ENCODE data around the gene NUP210.

Gene NUP210

GRCh38 chr3:13272831-13273603 lies 147.1 kb downstream of the NUP210 start:
- peaks cover 18% of the 10 kb centered on the region for H3K4me1 ChIP-seq (ENCODE audit: control insufficient read depth, insufficient read depth, low read length, poor library complexity, severe bottlenecking)
- no peak overlapping the region for H3K27ac ChIP-seq (ENCODE audit: low read depth, low read length, severe bottlenecking)
- H3K36me3 ChIP-seq (ENCODE audit: control insufficient read depth, insufficient read depth, low read length): no peaks in the 10 kb centered on the region
- H3K9me3 ChIP-seq (ENCODE audit: control insufficient read depth, low read length): no peaks in the 10 kb centered on the region
- 80 to 81% methylated on average over 4 to 5 of the region's 10 CpGs for WGBS, 2 experiments (ENCODE audit: insufficient coverage in 2 of 2)
- no peak overlapping the region for H3K4me3 ChIP-seq (ENCODE audit: extremely low read depth, insufficient read depth, low read length, poor library complexity, severe bottlenecking)

GRCh38 chr3:13269711-13270378 lies 150.3 kb downstream of the NUP210 start:
- WGBS, 2 experiments (ENCODE audit: insufficient coverage in 2 of 2): 100% methylated on average over 1 of the region's 5 CpGs
- peaks cover 4% of the 10 kb centered on the region for H3K9me3 ChIP-seq (ENCODE audit: control insufficient read depth, low read length)
- peaks cover 4% of the 10 kb centered on the region for H3K4me1 ChIP-seq (ENCODE audit: control insufficient read depth, insufficient read depth, low read length, poor library complexity, severe bottlenecking)
- H3K4me3 ChIP-seq (ENCODE audit: extremely low read depth, insufficient read depth, low read length, poor library complexity, severe bottlenecking): no peak overlapping the region
- H3K27ac ChIP-seq (ENCODE audit: low read depth, low read length, severe bottlenecking): no peak overlapping the region
- no peaks in the 10 kb centered on the region for H3K36me3 ChIP-seq (ENCODE audit: control insufficient read depth, insufficient read depth, low read length)

GRCh38 chr3:13268961-13269441 lies 151.1 kb downstream of the NUP210 start:
- no peak overlapping the region for H3K4me3 ChIP-seq (ENCODE audit: extremely low read depth, insufficient read depth, low read length, poor library complexity, severe bottlenecking)
- 67 to 68% methylated on average over 9 to 11 of the region's 11 CpGs for WGBS, 2 experiments (ENCODE audit: insufficient coverage in 2 of 2)
- peaks cover 4% of the 10 kb centered on the region for H3K9me3 ChIP-seq (ENCODE audit: control insufficient read depth, low read length)
- peaks cover 6% of the 10 kb centered on the region for H3K4me1 ChIP-seq (ENCODE audit: control insufficient read depth, insufficient read depth, low read length, poor library complexity, severe bottlenecking)
- no peaks in the 10 kb centered on the region for H3K36me3 ChIP-seq (ENCODE audit: control insufficient read depth, insufficient read depth, low read length)
- H3K27ac ChIP-seq (ENCODE audit: low read depth, low read length, severe bottlenecking): no peak overlapping the region

- H3K36me3 ChIP-seq (ENCODE audit: control insufficient read depth, insufficient read depth, low read length): no peaks in the 10 kb centered on the region
- no peak overlapping the region for H3K27ac ChIP-seq (ENCODE audit: low read depth, low read length, severe bottlenecking)
- H3K9me3 ChIP-seq (ENCODE audit: control insufficient read depth, low read length): peaks cover 4% of the 10 kb centered on the region
- peaks cover 12% of the 10 kb centered on the region for H3K4me1 ChIP-seq (ENCODE audit: control insufficient read depth, insufficient read depth, low read length, poor library complexity, severe bottlenecking)
- no peak overlapping the region for H3K4me3 ChIP-seq (ENCODE audit: extremely low read depth, insufficient read depth, low read length, poor library complexity, severe bottlenecking)
- 90 to 100% methylated on average over 2 of the region's 2 CpGs for whole genome bisulfite sequencing, 2 experiments (ENCODE audit: insufficient coverage in 2 of 2)
Measured at GRCh38 chr3:13268120-13268519, 152.0 kb downstream of the NUP210 start.

- H3K4me1 ChIP-seq (ENCODE audit: control insufficient read depth, insufficient read depth, low read length, poor library complexity, severe bottlenecking): peaks cover 17% of the 10 kb centered on the region
- no peak overlapping the region for H3K4me3 ChIP-seq (ENCODE audit: extremely low read depth, insufficient read depth, low read length, poor library complexity, severe bottlenecking)
- WGBS, 2 experiments (ENCODE audit: insufficient coverage in 2 of 2): 100% methylated on average over 4 to 8 of the region's 14 CpGs
- no peaks in the 10 kb centered on the region for H3K36me3 ChIP-seq (ENCODE audit: control insufficient read depth, insufficient read depth, low read length)
- H3K27ac ChIP-seq (ENCODE audit: low read depth, low read length, severe bottlenecking): no peak overlapping the region
- peaks cover 4% of the 10 kb centered on the region for H3K9me3 ChIP-seq (ENCODE audit: control insufficient read depth, low read length)
Measured at GRCh38 chr3:13266651-13267362, 153.3 kb downstream of the NUP210 start.

All from mesodermal cell (in vitro differentiated cells).